Caco-2 (cell line): ENCODE measurements around the gene RAB35. TPM values are rescaled to one million over a fixed set of nuclear protein-coding genes. Genes with fewer than 3 reads are reported as not detected.
A peak's percentile ranks its signal among the peaks of the same experiment; 100 is the strongest.

Experiments used
- BruUV-seq: library from RNA; stranded (reverse); fragments of 400-500 nt; replicated peaks from 2 replicates; lab custom pipeline; 2021; lab: Mats Ljungman, UMichigan
- CTCF ChIA-PET: fragments of 300-600 bp; sonication (Branson Sonifier 250); formaldehyde crosslinking; loops from one replicate; lab custom pipeline; 2022; ENCODE audit warnings: antibody characterized with exemption; lab: Charles Lee
- POLR2A ChIA-PET: fragments of 300-600 bp; sonication (Branson Sonifier 250); formaldehyde crosslinking; loops from one replicate; lab custom pipeline; 2022; ENCODE audit warnings: antibody characterized with exemption; lab: Charles Lee
- DNase-seq, 2 experiments: peaks; one replicate each; pipeline versions ENCODE4 v3.0.0 to v3.0.0-alpha.2; 2020 to 2022
- H3K27me3 ChIP-seq: replicated peaks from 2 replicates; pipeline ENCODE4 v1.6.0; 2011; ENCODE audit warnings: low read length; ENCODE audit not compliant: control insufficient read depth, insufficient read depth
- H3K36me3 ChIP-seq: 2 replicates; pipeline ENCODE4 v1.5.1; 2011; ENCODE audit warnings: low read length; ENCODE audit not compliant: control insufficient read depth, insufficient read depth
- H3K4me1 ChIP-seq: fragments of 250-450 bp; sonication (Bioruptor Pico); 2 replicates; pipeline ENCODE4 v1.5.1; 2020; ENCODE audit warnings: mild to moderate bottlenecking
- H3K4me3 ChIP-seq: 2 replicates; pipeline ENCODE4 v1.5.1; 2011; ENCODE audit warnings: low read depth, mild to moderate bottlenecking, control low read depth, low read length
- H3K9me3 ChIP-seq: fragments of 250-450 bp; sonication (Bioruptor Pico); 2 replicates; pipeline ENCODE4 v1.5.1; 2020; ENCODE audit warnings: mild to moderate bottlenecking, moderate library complexity
- H3K27ac Mint-ChIP-seq: one replicate; pipeline ENCODE4 v1.8.0; 2022; ENCODE audit warnings: mixed read lengths; ENCODE audit not compliant: unreplicated experiment
- H3K27me3 Mint-ChIP-seq: one replicate; pipeline ENCODE4 v1.8.0; 2022; ENCODE audit warnings: mixed read lengths; ENCODE audit not compliant: insufficient read depth, unreplicated experiment
- H3K36me3 Mint-ChIP-seq: one replicate; pipeline ENCODE4 v1.8.0; 2022; ENCODE audit warnings: mild to moderate bottlenecking, mixed read lengths; ENCODE audit not compliant: insufficient read depth, unreplicated experiment
- H3K4me1 Mint-ChIP-seq: one replicate; pipeline ENCODE4 v1.8.0; 2022; ENCODE audit warnings: low read depth, mixed read lengths; ENCODE audit not compliant: unreplicated experiment
- H3K4me3 Mint-ChIP-seq: one replicate; pipeline ENCODE4 v1.8.0; 2022; ENCODE audit warnings: mild to moderate bottlenecking, moderate library complexity, mixed read lengths; ENCODE audit not compliant: unreplicated experiment
- H3K9me3 Mint-ChIP-seq: one replicate; pipeline ENCODE4 v1.8.0; 2022; ENCODE audit warnings: mixed read lengths; ENCODE audit not compliant: unreplicated experiment
- CTCF ChIP-seq, 2 experiments: fragments of 200-600 bp in 1 of 2; IDR thresholded peaks; 1 replicate in 1 of 2; 2 replicates in 1 of 2; pipeline versions ENCODE4 v1.5.1 to v1.8.0; 2011 to 2022; ENCODE audit warnings: antibody characterized with exemption in 1 of 2, control low read depth in 1 of 2, inconsistent platforms in 1 of 2, low read depth in 1 of 2, low read length in 1 of 2, mild to moderate bottlenecking in 1 of 2, moderate library complexity in 1 of 2; ENCODE audit not compliant: insufficient read depth in 1 of 2, severe bottlenecking in 1 of 2, unreplicated experiment in 1 of 2
- intact Hi-C: fragments of 100-400 bp; cut with micrococcal nuclease; formaldehyde crosslinking; loops from one replicate; pipeline ENCODE4 v1.10.0; 2022; ENCODE audit not compliant: unreplicated experiment
- total RNA-seq: library from RNA; stranded (reverse); gene quantifications from 2 replicates; pipeline ENCODE4 v1.2.3, GENCODE V29; 2022

RAB35 gene
- total RNA-seq, 1 experiment from 2014 or later: 72.0 TPM

GRCh38 chr12:120078868-120079267, 37.7 kb downstream of the RAB35 start:
- peaks cover 17% of the 10 kb centered on the region for H3K4me1 ChIP-seq
- H3K4me3 ChIP-seq: no peak overlapping the region
- no peaks in the 10 kb centered on the region for H3K27me3 ChIP-seq
- Mint-ChIP-seq H3K4me3 (no peak overlapping the region), H3K27me3 (no peaks in the 10 kb centered on the region), H3K27ac (peak overlapping the region; percentile 13), H3K4me1 (peaks cover 17% of the 10 kb centered on the region), H3K9me3 (no peaks in the 10 kb centered on the region), H3K36me3 (no peaks in the 10 kb centered on the region)
- intact Hi-C loops: no loop called here
- POLR2A ChIA-PET: no interaction called here
- TF ChIP-seq CTCF (IDR thresholded peaks at IDR 0.05; ENCODE audit: insufficient read depth in 1 of 2, low read depth in 1 of 2, low read length in 1 of 2, severe bottlenecking in 1 of 2, unreplicated experiment in 1 of 2): no peak
- DNase-seq: no peak
- CTCF ChIA-PET: interaction anchor here (1.5 kb wide), 1 partner anchor 8 kb away, joined by 6 read pairs; no protein-coding TSS in a partner anchor
- BruUV-seq: no TSS peak
- H3K36me3 ChIP-seq: no peaks in the 10 kb centered on the region
- H3K9me3 ChIP-seq: no peaks in the 10 kb centered on the region

GRCh38 chr12:120077260-120077659, 39.3 kb downstream of the RAB35 start:
- CTCF ChIA-PET: no interaction called here
- Mint-ChIP-seq H3K9me3 (no peaks in the 10 kb centered on the region), H3K4me1 (peaks cover 17% of the 10 kb centered on the region), H3K27me3 (no peaks in the 10 kb centered on the region), H3K36me3 (no peaks in the 10 kb centered on the region), H3K4me3 (no peak overlapping the region), H3K27ac (no peak overlapping the region)
- DNase-seq: no peak
- BruUV-seq: no TSS peak
- POLR2A ChIA-PET: no interaction called here
- H3K36me3 ChIP-seq: no peaks in the 10 kb centered on the region
- H3K9me3 ChIP-seq: no peaks in the 10 kb centered on the region
- H3K4me1 ChIP-seq: peaks cover 17% of the 10 kb centered on the region
- intact Hi-C loops: no loop called here
- TF ChIP-seq CTCF (IDR thresholded peaks at IDR 0.05; ENCODE audit: insufficient read depth in 1 of 2, low read depth in 1 of 2, low read length in 1 of 2, severe bottlenecking in 1 of 2, unreplicated experiment in 1 of 2): no peak
- no peak overlapping the region for H3K4me3 ChIP-seq
- H3K27me3 ChIP-seq: no peaks in the 10 kb centered on the region

- H3K27ac Mint-ChIP-seq: no peak overlapping the region
- H3K4me3 Mint-ChIP-seq: no peak overlapping the region
- TF ChIP-seq CTCF (IDR thresholded peaks at IDR 0.05; ENCODE audit: insufficient read depth in 1 of 2, low read depth in 1 of 2, low read length in 1 of 2, severe bottlenecking in 1 of 2, unreplicated experiment in 1 of 2): no peak
- Histone ChIP-seq H3K9me3 (no peaks in the 10 kb centered on the region), H3K36me3 (no peaks in the 10 kb centered on the region), H3K4me3 (no peak overlapping the region), H3K4me1 (peaks cover 17% of the 10 kb centered on the region), H3K27me3 (no peaks in the 10 kb centered on the region)
- H3K27me3 Mint-ChIP-seq: no peaks in the 10 kb centered on the region
- intact Hi-C loops: no loop called here
- H3K36me3 Mint-ChIP-seq: no peaks in the 10 kb centered on the region
- H3K4me1 Mint-ChIP-seq: peaks cover 17% of the 10 kb centered on the region
- no TSS peak for BruUV-seq
- CTCF ChIA-PET: no interaction called here
- no peaks in the 10 kb centered on the region for H3K9me3 Mint-ChIP-seq
- POLR2A ChIA-PET: no interaction called here
- DNase-seq: no peak
Observed at GRCh38 chr12:120076651-120077050, 39.9 kb downstream of the RAB35 start.
